Fibroblast of gingiva (primary cell): Measurements from ENCODE around the gene GYS2.

ENCODE experiments used
- DNase-seq: peaks from one replicate; pipeline ENCODE4 v3.0.0-alpha.2; 2011; ENCODE audit warnings: low read depth

Gene GYS2

DNA sequence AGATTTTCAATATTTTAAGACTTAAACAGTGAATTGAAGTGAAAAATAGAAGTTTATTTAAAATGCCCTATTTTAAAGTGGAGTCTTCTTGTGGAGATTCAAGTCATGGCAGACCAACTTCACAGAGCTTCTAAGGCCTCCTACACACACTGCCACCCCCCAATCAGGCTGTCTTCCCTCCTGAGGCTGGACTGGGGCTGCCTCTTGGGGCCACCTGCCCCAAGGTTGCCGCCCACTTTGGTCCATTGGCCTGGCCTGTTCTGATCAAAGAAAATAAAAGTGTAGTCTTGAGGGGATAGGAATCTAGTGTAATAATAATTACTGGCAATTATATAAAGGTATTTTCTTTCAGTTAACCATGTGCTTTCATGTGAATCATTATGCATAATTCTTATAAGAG is 101.8 kb downstream of the GYS2 start:
- no peak for DNase-seq

DNA sequence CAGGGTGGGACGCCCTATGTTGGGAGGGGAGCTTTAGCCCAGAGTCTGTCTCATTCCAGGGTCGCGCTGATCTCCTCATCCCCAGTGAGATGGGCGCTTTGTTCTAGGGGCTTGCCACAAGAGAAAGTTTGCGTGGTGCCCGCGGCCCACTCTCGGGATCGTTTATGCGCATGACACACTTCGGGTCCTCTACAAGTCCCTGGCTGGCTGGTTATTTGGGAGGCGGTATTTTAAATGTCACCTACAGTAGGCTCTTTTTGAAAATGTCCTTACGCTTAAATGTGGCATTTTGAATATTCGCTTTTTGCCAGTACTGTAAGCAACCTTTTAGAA is 102.5 kb downstream of the GYS2 start:
- peak; percentile 17 for DNase-seq

DNA sequence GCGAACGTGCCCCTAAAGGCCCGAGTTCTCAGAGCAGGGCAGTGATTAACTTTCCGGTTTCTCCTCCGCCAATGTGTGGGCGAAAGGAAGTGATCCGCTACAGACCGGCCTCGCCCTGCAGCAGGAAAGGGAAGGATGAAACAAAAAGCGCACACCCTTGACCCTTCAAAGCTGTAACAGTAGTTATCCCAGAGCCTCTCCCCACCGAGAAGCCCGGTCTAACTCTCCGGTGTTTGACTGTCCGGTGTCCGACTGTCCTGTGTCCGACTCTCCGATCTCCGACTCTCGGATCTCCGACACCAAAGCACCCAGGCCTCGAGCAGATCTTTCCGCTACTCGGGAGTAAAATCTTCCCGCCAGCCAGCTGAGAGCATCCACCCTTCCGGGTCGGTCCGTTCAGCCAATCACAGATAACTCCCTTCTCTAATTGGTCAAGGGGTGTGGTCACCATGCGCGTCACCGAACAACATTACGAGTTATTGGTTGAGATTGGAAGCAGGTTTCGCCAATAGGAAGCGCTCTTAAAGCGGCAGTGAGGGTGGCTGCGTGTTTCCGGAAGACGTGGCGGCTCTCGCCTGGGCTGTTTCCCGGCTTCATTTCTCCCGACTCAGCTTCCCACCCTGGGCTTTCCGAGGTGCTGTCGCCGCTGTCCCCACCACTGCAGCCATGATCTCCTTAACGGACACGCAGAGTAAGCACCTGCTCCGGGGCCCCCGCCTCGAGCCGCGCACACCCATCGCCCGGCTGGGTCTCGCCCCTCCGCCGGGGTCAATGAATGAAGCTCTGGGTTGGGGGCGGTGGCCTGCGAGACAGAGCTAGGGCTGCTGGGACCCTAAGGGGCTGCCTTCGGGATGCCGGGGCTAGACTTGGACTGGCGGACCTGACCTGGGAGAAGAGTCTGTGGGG is 103.1 kb downstream of the GYS2 start, which contains the start of the genes GOLT1B and RECQL:
Gene GOLT1B, plus strand, starts transcription at position 532 of the 906 bp plus-strand sequence. Its CDS starts 135 bp downstream, at position 667.
Gene RECQL, minus strand, starts transcription at position 378 of the 906 bp plus-strand sequence. CDS start 2,065 bp downstream, outside the sequence.
- peak; percentile 97 for DNase-seq

DNA sequence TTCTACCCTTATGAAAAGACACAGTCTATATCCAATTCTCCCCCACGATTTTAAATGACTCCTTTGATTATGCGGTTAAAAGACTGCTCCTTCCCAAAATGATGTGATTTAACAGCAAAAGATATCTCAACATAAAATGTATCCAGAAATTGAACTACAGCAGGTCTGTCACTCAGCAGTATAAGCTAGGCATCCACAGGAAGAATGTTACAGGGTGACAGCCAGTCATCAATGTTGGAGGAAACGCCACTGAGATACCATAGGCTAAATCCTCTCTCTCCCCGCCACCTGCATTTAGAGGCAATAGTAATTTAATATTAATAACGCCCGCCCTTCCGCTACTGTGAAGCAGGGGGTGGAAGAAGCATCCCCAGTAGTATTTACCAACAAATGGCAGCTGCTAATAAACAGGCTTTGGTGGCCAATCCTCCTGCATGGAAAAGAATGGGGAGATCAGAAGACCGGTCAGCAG is 103.8 kb downstream of the GYS2 start:
- DNase-seq: no peak

DNA sequence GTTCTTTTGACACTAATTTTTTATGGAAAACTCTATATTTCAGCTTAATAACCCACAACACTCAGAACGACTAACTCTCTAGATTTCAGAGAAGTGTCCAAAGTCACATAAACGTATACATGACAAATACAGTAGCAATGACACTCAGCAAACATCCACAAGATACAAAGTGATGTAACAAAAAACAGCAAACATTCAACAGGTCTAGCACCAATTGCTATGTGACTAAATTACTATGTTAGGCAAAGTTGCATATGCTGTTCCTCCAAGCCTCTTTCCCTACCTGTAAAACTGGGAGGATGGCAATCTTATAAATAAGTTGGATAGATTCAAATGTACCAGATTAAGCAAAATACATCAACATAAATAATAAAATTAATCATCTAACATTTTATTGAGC is 104.9 kb downstream of the GYS2 start:
- DNase-seq: no peak
